ENCODE results near the gene CXCL3.

The CXCL3 gene

DNA sequence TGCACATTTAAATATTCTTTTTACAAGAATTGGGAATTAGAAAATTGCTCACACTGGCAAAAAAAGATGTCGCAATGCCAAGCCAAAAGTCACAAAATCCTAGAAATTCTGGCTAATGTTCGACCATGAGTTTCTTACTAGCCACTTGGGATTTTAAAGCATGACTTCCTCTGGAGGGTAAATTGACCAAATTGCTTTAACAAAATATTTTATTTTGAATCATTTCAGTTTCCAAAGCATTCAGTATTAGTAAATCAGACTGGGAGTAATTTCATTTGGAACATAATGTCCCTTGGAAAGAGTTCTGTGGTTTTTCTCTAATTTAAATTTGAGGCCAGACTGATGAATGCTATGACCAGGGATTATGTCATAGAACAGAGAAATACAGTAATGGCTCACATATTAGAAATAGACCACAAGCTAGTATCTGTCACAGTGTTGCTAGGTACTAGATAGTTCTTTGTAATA, 32.4 kb downstream of the CXCL3 start:
- no peak for DNase-seq (ENCODE audit: low read depth)
- TF ChIP-seq, protein P1, sequence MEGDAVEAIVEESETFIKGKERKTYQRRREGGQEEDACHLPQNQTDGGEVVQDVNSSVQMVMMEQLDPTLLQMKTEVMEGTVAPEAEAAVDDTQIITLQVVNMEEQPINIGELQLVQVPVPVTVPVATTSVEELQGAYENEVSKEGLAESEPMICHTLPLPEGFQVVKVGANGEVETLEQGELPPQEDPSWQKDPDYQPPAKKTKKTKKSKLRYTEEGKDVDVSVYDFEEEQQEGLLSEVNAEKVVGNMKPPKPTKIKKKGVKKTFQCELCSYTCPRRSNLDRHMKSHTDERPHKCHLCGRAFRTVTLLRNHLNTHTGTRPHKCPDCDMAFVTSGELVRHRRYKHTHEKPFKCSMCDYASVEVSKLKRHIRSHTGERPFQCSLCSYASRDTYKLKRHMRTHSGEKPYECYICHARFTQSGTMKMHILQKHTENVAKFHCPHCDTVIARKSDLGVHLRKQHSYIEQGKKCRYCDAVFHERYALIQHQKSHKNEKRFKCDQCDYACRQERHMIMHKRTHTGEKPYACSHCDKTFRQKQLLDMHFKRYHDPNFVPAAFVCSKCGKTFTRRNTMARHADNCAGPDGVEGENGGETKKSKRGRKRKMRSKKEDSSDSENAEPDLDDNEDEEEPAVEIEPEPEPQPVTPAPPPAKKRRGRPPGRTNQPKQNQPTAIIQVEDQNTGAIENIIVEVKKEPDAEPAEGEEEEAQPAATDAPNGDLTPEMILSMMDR (IDR thresholded peaks at IDR 0.05; ENCODE audit: low read depth, low read length, missing control alignments), result no peak
- no peak overlapping the region for H3K4me3 ChIP-seq (ENCODE audit: low read depth, low read length)

DNA sequence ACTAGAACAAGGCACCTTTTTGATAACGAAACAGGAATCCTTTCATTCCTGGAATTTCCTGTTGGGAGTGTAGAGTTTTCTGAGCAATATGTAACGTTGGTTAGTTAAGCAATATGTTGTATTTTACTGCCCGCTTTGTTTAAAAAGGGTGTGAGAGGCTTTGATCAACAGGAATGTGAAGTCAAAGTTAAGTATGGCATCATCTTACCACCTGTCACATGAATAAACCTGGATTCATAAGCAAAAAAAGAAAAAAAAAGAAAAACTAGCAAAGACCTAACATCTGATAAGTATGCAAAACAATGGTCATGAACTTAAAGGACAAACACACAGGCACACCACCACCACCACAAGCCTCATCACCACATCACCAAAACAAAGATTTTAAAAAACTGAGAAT, 33.0 kb downstream of the CXCL3 start:
- TF ChIP-seq, protein P1 (IDR thresholded peaks at IDR 0.05; ENCODE audit: low read depth, low read length, missing control alignments), result no peak
- no peak overlapping the region for H3K4me3 ChIP-seq (ENCODE audit: low read depth, low read length)
- no peak for DNase-seq (ENCODE audit: low read depth)

DNA sequence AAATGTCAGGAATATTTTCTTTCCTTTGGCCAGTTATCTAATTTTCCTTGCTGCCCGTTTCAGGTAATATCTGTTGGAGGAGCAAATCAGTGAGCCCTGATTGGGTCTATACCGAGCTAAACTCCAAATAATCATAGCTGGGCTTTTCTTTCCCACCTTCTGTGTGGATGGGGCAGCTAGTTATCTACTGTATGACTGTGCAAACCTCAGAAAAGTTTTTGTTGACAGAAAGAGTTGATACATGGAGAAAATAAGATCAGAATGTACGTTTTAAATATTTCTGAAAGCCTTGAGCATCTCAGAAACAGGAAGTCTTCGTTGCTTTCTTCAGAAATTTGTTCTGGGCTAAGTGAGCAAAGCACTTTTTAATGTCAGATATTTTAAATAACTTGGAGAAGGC, 33.8 kb downstream of the CXCL3 start:
- no peak for DNase-seq (ENCODE audit: low read depth)
- TF ChIP-seq, protein P1 (IDR thresholded peaks at IDR 0.05; ENCODE audit: low read depth, low read length, missing control alignments), result no peak
- no peak overlapping the region for H3K4me3 ChIP-seq (ENCODE audit: low read depth, low read length)

DNA sequence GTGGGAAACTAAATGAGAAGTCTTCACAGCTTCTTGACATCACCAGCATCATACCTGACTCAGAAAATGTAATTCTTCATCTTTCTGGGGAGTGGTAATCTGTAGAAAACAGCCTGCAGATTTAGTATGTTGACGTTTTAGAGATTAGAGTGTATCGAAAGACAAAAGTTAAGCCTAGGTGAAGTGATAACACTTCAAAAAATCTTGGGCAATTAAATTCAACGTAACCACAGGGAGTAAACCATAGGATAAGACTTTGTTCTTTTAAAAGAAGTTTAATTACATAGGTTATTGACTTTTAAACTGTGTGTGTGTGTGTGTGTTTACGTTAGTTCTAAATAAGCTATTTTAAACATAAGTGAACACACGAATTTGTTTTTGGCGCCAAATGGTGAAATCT, 38.2 kb downstream of the CXCL3 start:
- TF ChIP-seq, protein P1 (IDR thresholded peaks at IDR 0.05; ENCODE audit: low read depth, low read length, missing control alignments), result no peak
- no peak overlapping the region for H3K4me3 ChIP-seq (ENCODE audit: low read depth, low read length)
- DNase-seq (ENCODE audit: low read depth), result no peak

DNA sequence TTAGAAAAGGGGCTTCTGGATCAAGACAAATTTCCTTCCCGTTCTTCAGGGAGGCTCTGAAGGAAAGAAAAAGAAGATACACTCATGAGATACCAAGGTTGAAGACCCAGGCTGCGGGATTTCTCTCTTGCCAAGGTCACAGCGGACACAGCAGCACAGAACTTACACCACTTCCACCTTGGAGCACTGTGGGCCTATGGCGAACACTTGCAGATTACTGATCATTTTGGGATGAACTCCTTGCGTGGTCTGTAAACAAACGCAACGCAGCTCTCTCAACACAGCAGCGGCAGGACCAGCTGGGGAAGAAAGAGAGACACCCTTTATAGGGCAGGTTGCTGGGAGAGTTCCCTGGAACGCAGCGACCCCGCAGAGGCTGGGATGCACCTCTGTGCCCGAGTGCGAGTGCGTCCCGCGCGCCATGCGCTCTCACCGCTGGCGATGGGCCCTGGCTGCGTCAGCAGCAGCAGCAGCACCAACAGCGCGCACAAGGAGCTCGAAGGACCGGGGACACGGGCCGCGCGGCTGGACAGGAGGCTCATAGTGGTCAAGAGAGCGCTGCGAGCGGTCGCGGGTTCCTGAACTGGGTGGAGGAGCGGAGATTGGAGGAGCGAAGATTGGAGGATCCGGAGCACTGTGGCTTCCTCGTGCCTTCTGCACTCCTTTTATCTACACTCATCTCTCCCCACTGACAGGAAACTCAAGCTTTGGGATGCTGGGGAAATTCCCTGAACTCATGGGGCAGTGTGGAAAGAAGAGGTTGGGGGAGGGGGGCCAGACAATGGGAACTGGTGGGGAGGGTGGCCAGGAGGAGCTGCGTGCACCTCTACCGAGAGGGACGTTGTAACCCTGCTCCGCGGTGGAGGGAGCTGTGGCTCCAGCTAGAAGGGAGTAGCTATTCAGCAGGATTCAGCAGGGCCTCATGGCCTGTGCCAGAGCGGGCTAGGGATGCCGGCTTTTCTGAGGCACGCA, 40.2 kb downstream of the CXCL3 start, which contains the start of gene CXCL5:
TSS of gene CXCL5 (minus strand) at position 638 of the 972 bp plus-strand sequence. CDS start at position 542, 96 bp downstream.
- DNase-seq (ENCODE audit: low read depth), result no peak
- TF ChIP-seq, protein P1 (IDR thresholded peaks at IDR 0.05; ENCODE audit: low read depth, low read length, missing control alignments), result no peak
- no peak within 1 kb of the TSS for H3K4me3 ChIP-seq (ENCODE audit: low read depth, low read length)

DNA sequence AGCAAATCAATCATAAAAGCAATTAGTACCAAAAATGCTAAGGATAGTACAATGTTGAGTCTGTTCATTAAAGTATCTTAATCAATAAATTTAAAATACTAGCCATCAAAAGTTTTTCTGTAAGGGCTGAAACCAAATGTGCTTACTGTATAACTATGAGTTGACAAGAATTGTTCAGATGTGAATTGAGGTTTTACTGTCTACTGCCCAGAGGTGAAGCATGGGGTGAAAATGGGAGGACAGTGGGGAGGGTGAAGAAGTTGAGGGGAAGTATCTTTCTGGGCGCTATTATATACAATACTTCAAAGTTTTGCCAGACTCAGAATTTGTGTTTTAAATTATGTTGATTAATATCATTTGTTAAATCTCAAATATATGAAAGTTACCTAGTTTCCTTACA, 46.4 kb downstream of the CXCL3 start:
- TF ChIP-seq, protein P1 (IDR thresholded peaks at IDR 0.05; ENCODE audit: low read depth, low read length, missing control alignments), result no peak
- no peak for DNase-seq (ENCODE audit: low read depth)
- H3K4me3 ChIP-seq (ENCODE audit: low read depth, low read length), result no peak overlapping the region

DNA sequence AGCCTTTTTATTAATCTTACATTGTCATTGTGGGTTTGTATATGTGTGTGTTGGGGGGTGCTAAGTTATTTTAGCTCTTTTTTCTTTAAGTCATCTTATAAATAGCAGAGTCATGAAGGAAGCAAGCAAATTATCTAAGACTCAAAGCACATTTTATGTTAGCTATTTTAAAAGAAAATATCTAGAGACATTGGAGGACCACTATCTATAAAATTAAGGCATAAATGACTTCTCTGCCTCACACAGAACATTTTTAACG, 46.8 kb downstream of the CXCL3 start:
- TF ChIP-seq, protein P1 (IDR thresholded peaks at IDR 0.05; ENCODE audit: low read depth, low read length, missing control alignments), result no peak
- DNase-seq (ENCODE audit: low read depth), result no peak
- no peak overlapping the region for H3K4me3 ChIP-seq (ENCODE audit: low read depth, low read length)
